HG03095 (cell line): ENCODE data around the gene LIX1L.

ENCODE experiments used
- ATAC-seq: cut with Tn5 transposase; IDR thresholded peaks from one replicate; pipeline ENCODE4 v1.9.1; 2021; ENCODE audit warnings: moderate library complexity; ENCODE audit not compliant: unreplicated experiment

Gene LIX1L

GRCh38 chr1:145957443-145958319, at the start of gene LIX1L:
LIX1L (minus strand) TSS chr1:145958017; CDS start chr1:145957927, 90 bp downstream.
- ATAC-seq: peak; percentile 75

- ATAC-seq: no peak
Measured at GRCh38 chr1:146001709-146002108, 43.9 kb upstream of the LIX1L start.

- ATAC-seq: no peak
Measured at GRCh38 chr1:145999321-146000024, 41.7 kb upstream of the LIX1L start.

- ATAC-seq: no peak
Measured at GRCh38 chr1:145997718-145998023, 39.9 kb upstream of the LIX1L start.

- ATAC-seq: peak; percentile 22
Measured at GRCh38 chr1:145997016-145997717, 39.4 kb upstream of the LIX1L start.

GRCh38 chr1:145996433-145997015, 38.7 kb upstream of the LIX1L start, which contains the start of gene TXNIP:
TXNIP (minus strand) TSS chr1:145996579; CDS start chr1:145996266, 313 bp downstream.
- ATAC-seq: peak; percentile 90

- ATAC-seq: no peak
Measured at GRCh38 chr1:145995964-145996432, 38.2 kb upstream of the LIX1L start.

- ATAC-seq: no peak
Measured at GRCh38 chr1:145995148-145995881, 37.5 kb upstream of the LIX1L start.

GRCh38 chr1:145994391-145995120, 36.7 kb upstream of the LIX1L start:
- ATAC-seq: no peak

GRCh38 chr1:145993618-145994390, 36.0 kb upstream of the LIX1L start:
- ATAC-seq: no peak

- no peak for ATAC-seq
Measured at GRCh38 chr1:145992958-145993617, 35.3 kb upstream of the LIX1L start.

GRCh38 chr1:145992502-145992936, 34.7 kb upstream of the LIX1L start:
- no peak for ATAC-seq

GRCh38 chr1:145991735-145992412, 34.1 kb upstream of the LIX1L start:
- no peak for ATAC-seq

- no peak for ATAC-seq
Measured at GRCh38 chr1:145990249-145990855, 32.5 kb upstream of the LIX1L start.

GRCh38 chr1:145988773-145989172, 31.0 kb upstream of the LIX1L start:
- no peak for ATAC-seq

- no peak for ATAC-seq
Measured at GRCh38 chr1:145987926-145988325, 30.1 kb upstream of the LIX1L start.

GRCh38 chr1:145986551-145986950, 28.7 kb upstream of the LIX1L start:
- no peak for ATAC-seq
